Measurements from ENCODE around the gene SHISAL2A.

SHISAL2A gene

GRCh38 chr1:52613636-52614373, 19.2 kb upstream of the SHISAL2A start:
- TF ChIP-seq, protein P1, sequence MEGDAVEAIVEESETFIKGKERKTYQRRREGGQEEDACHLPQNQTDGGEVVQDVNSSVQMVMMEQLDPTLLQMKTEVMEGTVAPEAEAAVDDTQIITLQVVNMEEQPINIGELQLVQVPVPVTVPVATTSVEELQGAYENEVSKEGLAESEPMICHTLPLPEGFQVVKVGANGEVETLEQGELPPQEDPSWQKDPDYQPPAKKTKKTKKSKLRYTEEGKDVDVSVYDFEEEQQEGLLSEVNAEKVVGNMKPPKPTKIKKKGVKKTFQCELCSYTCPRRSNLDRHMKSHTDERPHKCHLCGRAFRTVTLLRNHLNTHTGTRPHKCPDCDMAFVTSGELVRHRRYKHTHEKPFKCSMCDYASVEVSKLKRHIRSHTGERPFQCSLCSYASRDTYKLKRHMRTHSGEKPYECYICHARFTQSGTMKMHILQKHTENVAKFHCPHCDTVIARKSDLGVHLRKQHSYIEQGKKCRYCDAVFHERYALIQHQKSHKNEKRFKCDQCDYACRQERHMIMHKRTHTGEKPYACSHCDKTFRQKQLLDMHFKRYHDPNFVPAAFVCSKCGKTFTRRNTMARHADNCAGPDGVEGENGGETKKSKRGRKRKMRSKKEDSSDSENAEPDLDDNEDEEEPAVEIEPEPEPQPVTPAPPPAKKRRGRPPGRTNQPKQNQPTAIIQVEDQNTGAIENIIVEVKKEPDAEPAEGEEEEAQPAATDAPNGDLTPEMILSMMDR (IDR thresholded peaks at IDR 0.05; ENCODE audit: control extremely low read depth, extremely low read depth, low read depth, missing control alignments) = no peak
- POLR2A ChIA-PET = interaction anchor here (0.6 kb wide), 1 partner anchor 246 kb away, joined by 3 read pairs; no protein-coding TSS in a partner anchor
- DNase-seq (ENCODE audit: extremely low spot score) = no peak
- CTCF ChIA-PET = interaction anchor here (1.2 to 1.3 kb wide), 2 partner anchors 11 to 18 kb away, joined by 3 read pairs; no protein-coding TSS in a partner anchor

DNA sequence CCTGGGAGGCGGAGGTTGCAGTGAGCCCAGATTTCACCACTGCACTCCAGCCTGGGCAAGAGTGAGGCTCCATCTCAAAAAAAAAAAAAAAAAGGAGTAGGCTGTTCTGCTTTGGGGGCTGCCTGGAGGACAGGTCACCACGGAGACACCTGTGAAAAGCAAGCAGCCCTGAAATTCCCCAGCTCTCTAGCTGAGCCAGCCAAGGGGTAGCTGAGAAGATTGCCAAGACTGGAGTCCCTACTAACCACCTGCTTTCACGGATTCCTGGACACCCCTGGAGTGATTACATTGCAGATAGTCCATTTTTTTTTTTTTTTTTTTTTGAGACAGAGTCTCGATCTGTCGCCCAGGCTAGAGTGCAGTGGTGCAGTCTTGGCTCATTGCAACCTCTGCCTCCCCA, 18.3 kb upstream of the SHISAL2A start:
- DNase-seq (ENCODE audit: extremely low spot score) = no peak
- TF ChIP-seq, protein P1 (IDR thresholded peaks at IDR 0.05; ENCODE audit: control extremely low read depth, extremely low read depth, low read depth, missing control alignments) = no peak
- CTCF ChIA-PET = interaction anchor here (1.2 to 1.3 kb wide), 2 partner anchors 10 to 17 kb away, joined by 3 read pairs; no protein-coding TSS in a partner anchor
- POLR2A ChIA-PET = no interaction called here

DNA sequence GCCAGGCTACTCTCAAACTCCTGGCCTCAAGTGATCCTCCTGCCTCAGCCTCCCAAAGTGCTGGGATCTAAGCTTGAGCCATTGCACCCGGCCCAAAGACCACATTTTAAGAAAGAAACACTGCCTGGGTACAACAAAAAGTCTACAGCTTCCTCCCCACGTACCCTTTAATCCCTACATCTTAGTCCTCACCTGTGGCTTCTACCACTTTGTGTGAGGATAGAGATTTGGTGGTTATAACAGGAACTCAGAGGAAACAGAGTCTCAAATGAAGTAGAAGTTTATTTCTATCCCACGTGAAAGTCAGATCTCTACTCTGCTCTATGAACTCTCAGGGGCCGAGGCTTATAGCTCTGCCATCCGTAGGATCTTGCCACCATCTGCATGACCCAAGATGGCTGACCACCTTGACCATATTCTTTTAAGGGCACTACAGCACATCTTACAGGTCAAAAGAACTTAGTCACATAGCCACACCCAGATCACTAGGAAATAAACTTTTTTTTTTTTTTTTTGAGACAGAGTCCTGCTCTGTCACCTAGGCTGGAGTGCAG, 17.4 kb upstream of the SHISAL2A start:
- ChIA-PET CTCF (interaction anchor here (1.2 kb wide), 1 partner anchor 11 kb away, joined by 3 read pairs; no protein-coding TSS in a partner anchor), POLR2A (no interaction called here)

DNA sequence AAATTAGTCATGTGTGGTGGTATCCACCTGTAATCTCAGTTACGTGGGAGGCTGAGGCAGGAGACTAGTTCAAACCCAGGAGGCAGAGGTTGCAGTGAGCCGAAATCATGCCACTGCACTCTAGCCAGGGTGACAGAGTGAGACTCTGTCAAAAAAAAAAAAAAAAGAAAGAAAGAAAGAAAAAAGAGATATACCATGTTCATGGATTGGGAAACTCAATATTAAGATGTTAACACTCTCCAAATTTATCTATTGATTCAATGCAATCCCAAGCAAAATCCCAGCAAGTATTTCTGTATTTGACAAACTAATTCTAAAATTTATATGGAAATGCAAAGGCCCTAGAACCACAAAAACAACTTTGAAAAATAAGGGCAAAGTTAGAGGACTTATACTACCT, 11.0 kb upstream of the SHISAL2A start:
- no peak for DNase-seq (ENCODE audit: extremely low spot score)
- ChIA-PET POLR2A (no interaction called here), CTCF (no interaction called here)
- TF ChIP-seq, protein P1 (IDR thresholded peaks at IDR 0.05; ENCODE audit: control extremely low read depth, extremely low read depth, low read depth, missing control alignments) = no peak

More for the DNA sequence above, 17.4 kb upstream of the SHISAL2A start:
- TF ChIP-seq, protein P1 (IDR thresholded peaks at IDR 0.05; ENCODE audit: control extremely low read depth, extremely low read depth, low read depth, missing control alignments) = no peak
- no peak for DNase-seq (ENCODE audit: extremely low spot score)

- DNase-seq (ENCODE audit: extremely low spot score) = no peak
- ChIA-PET CTCF (interaction anchor here (1.4 kb wide), 1 partner anchor 36 kb away, joined by 4 read pairs; no protein-coding TSS in a partner anchor), POLR2A (no interaction called here)
- TF ChIP-seq, protein P1 (IDR thresholded peaks at IDR 0.05; ENCODE audit: control extremely low read depth, extremely low read depth, low read depth, missing control alignments) = no peak
Observed at GRCh38 chr1:52623812-52624211, 9.2 kb upstream of the SHISAL2A start.

- DNase-seq (ENCODE audit: extremely low spot score) = no peak
- TF ChIP-seq, protein P1 (IDR thresholded peaks at IDR 0.05; ENCODE audit: control extremely low read depth, extremely low read depth, low read depth, missing control alignments) = no peak
- ChIA-PET POLR2A (interaction anchor here (0.7 kb wide), 1 partner anchor 120 kb away, joined by 7 read pairs; no protein-coding TSS in a partner anchor), CTCF (interaction anchor here (1.2 kb wide), 1 partner anchor 33 kb away, joined by 4 read pairs; no protein-coding TSS in a partner anchor)
Observed at GRCh38 chr1:52627028-52627427, 5.9 kb upstream of the SHISAL2A start.
